ENCODE results near the gene STAT3. TPM values are rescaled to one million over a fixed set of nuclear protein-coding genes. Genes with fewer than 3 reads are reported as not detected.

Gene STAT3
- total and polyA plus RNA-seq, 9 of the 15 experiments (the other 6 are each of a cell fraction or from before 2014, with no cell fraction given) = 90.0 to 179 (median 114) TPM

GRCh38 chr17:42365136-42365535 is 23.1 kb downstream of the STAT3 start (continued):
- TF ChIP-seq ELK3 (CRISPR knock-in tag; IDR thresholded peaks at IDR 0.05) = no peak
- no peak for TF ChIP-seq SIN3A (IDR thresholded peaks at IDR 0.05; ENCODE audit: borderline replicate concordance in 2 of 2, control insufficient read depth in 1 of 2, low read depth in 2 of 2, low read length in 2 of 2)
- TF ChIP-seq RBM14 (IDR thresholded peaks at IDR 0.05; ENCODE audit: borderline replicate concordance, insufficient read depth, low read depth, low read length) = no peak
- no peak for TF ChIP-seq UBTF (IDR thresholded peaks at IDR 0.05; ENCODE audit: borderline replicate concordance in 1 of 2, low read depth in 2 of 2, low read length in 2 of 2)
- TF ChIP-seq HMG20B (CRISPR knock-in tag; IDR thresholded peaks at IDR 0.05) = no peak
- TF ChIP-seq HDGF (IDR thresholded peaks at IDR 0.05) = no peak
- no peak for TF ChIP-seq POLR2H (tag; IDR thresholded peaks at IDR 0.05; ENCODE audit: low read depth)
- TF ChIP-seq YY1 (IDR thresholded peaks at IDR 0.05; ENCODE audit: borderline replicate concordance in 1 of 3, control insufficient read depth in 1 of 3, extremely low read depth in 1 of 3, insufficient read depth in 3 of 3, insufficient read length in 1 of 3, insufficient replicate concordance in 2 of 3, low read depth in 1 of 3, low read length in 2 of 3) = no peak
- TF ChIP-seq NR2F6 (CRISPR knock-in tag; IDR thresholded peaks at IDR 0.05) = no peak
- TF ChIP-seq SMAD2 (IDR thresholded peaks at IDR 0.05; ENCODE audit: low read depth, low read length) = no peak
- TF ChIP-seq POLR3G (IDR thresholded peaks at IDR 0.05; ENCODE audit: extremely low read depth, insufficient read length, insufficient replicate concordance) = no peak
- TF ChIP-seq ZNF197 (CRISPR knock-in tag; IDR thresholded peaks at IDR 0.05; ENCODE audit: low read depth) = no peak
- no peak for TF ChIP-seq PHF20 (IDR thresholded peaks at IDR 0.05; ENCODE audit: partially characterized antibody)
- no peak for TF ChIP-seq SMARCA4 (IDR thresholded peaks at IDR 0.05)
- TF ChIP-seq BDP1 (IDR thresholded peaks at IDR 0.05; ENCODE audit: insufficient read depth, insufficient read length) = no peak
- no peak for TF ChIP-seq ZBTB5 (IDR thresholded peaks at IDR 0.05)
- no peak for TF ChIP-seq SNAPC5 (CRISPR knock-in tag; IDR thresholded peaks at IDR 0.05)
- 0 out of 2 replicates have a peak, but pooled peaks have one; percentile 11 for TF ChIP-seq MITF (IDR thresholded peaks at IDR 0.05)
- TF ChIP-seq TEAD1 (CRISPR knock-in tag; IDR thresholded peaks at IDR 0.05) = no peak
